Amniotic stem cell (primary cell): ENCODE data around the gene OLA1.
A peak's percentile ranks its signal among the peaks of the same experiment; 100 is the strongest.

Source experiments
- DNase-seq: peaks from one replicate; lab custom pipeline; 2025; lab: John Stamatoyannopoulos, UW

The OLA1 gene

GRCh38 chr2:174177316-174177890 lies 70.9 kb downstream of the OLA1 start:
- no peak for DNase-seq

DNA sequence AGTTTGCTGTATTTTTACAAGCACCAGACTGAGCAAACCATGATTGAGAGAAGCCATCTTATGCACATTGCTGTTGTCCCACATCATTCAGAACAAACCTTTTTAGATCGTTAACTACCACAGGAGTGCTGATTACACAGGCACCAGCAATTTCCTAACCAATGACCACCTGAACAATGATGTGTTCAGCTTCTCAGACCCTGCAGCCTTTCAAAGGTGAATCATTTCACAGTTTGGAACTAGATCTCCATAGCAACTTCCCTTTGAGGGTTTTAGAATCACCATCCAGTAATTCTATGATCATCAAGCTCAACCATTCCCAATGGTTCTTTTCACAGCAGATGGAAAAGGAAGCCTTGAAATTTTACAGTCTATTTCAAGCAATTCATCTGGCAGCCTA lies 71.4 kb downstream of the OLA1 start:
- DNase-seq = no peak

GRCh38 chr2:174174741-174175140 lies 73.6 kb downstream of the OLA1 start:
- no peak for DNase-seq

DNA sequence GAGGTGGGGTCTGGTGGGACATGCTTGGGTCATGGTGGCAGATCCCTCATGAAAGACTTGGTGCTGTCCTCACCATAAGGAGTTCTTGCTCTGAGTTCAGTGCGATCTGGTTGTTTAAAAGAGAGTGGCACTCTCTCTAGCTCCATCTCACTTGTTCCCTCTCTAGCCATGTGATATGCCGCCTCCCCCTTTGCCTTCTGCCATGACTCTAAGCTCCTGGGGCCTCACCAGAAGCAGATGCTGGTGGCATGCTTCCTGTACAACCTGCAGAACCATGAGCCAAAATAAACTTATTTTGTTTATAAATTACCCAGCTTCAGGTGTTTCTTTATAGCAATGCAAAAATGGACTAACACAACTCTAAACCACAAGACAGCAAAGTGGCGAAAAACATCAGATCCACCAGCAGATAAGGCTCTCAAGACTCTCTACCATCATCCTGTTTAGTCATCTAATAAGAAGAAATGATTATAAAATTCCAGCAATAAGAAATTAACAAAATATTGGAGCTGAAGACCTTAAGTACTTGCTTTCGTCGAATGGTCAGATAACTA lies 75.5 kb downstream of the OLA1 start:
- DNase-seq = no peak

GRCh38 chr2:174171686-174172445 lies 76.5 kb downstream of the OLA1 start:
- no peak for DNase-seq

- DNase-seq = no peak
Measured at GRCh38 chr2:174169372-174169771, 79.0 kb downstream of the OLA1 start.

- no peak for DNase-seq
Measured at GRCh38 chr2:174166261-174166660, 82.1 kb downstream of the OLA1 start.

- no peak for DNase-seq
Measured at GRCh38 chr2:174161490-174161889, 86.8 kb downstream of the OLA1 start.

- no peak for DNase-seq
Measured at GRCh38 chr2:174158003-174158402, 90.3 kb downstream of the OLA1 start.

DNA sequence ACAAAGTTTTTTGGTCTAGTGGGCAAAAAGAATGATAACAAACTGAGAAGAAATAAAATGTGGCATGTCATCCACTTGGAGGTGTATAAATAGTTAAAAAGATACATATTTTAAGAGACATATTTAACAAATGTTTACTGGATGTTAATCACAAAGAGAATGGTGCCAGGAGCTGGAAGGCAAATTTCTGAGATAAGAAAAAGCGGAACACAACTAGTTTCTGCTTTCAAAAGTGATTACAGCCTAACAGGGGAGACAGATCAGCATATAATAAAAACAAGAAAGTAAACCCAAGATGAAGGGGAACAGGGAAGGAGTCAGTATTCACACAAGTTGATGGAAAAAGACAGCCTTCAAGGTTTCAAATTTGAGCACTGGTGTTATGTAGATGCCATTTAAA lies 91.3 kb downstream of the OLA1 start:
- DNase-seq = no peak

DNA sequence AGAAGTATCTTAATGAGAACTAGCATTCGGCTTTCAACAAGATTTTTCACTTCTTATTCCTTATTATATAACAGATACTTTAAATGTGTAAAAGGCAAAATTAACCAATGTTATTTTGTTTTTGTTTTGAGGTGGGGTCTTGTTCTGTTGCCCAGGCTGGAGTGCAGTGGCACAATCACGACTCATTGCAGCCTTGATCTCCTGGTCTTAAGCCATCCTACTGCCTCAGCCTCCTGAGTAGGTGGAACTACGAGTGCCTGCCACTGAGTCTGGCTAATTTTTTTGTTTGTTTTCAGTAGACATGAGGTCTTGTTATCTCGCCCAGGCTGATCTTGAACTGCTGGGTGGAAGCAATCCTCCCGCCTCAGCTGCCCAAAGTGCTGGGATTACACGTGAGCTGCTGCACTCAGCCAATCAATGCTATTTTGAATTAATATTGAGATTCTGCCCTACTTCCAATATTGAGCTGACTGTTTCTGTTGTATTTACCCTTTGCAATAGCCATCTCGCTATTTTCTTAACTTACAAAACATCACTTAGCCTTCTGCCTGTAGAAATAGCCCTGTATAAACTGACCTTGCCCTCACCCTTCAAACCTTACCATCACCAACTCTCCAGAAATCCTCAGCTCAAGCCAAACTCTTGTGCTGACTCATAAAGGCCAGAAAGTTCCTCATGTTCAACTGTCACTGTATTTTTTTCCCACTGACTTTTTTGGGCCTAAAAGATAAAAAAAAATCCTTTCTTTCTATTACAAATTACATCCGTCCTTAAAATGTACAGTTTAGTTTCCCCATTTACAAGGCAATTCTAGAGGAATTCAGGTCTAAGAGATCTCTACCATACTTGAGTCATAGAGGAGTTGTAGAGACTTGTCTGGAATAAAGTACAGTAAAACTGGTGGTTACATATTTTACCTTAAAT lies 94.3 kb downstream of the OLA1 start:
- peak; percentile 24 for DNase-seq

DNA sequence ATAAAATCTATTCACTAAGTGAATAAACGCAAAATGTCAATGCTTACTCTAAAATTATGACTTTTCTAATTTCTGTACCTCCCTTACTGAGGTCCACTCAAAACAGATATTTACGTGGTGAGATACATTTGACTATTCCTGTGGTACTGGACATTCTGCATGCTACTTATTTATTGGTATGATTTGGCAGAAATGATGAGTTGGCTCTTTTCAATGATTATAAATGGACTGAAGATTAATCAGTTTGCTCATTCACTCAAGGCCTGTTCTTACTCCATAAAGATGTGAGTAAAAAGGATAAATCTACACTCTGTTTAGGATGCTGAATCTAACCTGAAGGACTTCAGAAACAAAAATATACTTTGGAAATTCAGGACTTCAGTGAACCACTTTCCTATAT lies 98.8 kb downstream of the OLA1 start:
- DNase-seq = no peak

DNA sequence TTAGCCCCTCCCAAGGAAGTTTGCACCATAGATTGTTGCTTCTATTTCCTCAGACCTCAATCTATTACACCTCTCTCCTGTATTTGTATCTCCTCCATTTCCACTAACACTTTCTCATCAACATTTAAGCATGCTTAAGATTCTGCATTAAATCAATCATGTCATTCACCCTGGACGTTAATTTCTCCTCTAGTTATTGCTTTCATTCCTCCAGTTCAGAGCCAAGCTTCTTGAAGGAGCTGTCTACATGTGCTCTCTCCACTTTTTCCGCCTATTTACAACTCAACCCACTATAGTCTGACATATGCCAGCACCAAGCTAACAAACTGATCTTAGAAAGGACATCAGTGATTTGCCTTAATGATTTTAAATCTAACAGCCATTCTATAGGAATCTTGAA lies 99.5 kb downstream of the OLA1 start:
- DNase-seq = no peak

DNA sequence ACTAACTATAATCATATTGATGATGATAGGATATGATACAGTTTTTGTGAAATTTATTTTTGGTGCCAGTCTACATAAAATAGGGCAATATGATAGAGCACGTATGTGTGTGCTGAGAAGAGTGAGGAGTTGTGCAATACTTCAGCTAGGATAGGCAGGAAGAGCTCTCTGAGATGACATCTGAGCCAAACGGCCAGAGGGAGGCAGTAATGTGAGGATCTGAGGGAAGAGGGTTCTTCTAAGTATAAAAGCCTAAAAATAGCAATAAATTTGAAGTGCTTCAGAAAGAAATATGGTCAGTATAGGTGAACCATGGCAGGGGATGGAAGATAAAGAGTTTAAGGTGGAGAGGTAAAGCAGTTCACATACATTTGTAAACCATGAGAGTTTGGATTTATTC lies 102.5 kb downstream of the OLA1 start:
- no peak for DNase-seq

DNA sequence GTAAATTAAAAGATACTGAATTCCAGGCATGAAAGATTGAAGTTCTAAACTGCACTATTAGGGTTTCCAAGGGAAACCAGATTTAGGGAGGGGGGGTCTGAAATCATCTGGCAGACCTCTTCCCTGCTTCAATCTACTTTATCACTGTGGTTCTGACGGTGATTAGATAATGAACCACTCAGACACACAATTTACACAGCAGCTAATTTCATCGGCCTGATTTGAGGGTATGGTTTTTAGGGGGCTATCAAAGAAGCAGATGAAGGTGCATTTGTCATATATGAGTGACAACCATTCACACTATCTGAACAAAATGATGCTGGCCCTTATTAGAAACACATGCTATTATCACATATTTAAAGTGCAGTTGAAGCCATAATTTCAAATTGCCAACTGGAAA lies 106.0 kb downstream of the OLA1 start:
- DNase-seq = no peak

DNA sequence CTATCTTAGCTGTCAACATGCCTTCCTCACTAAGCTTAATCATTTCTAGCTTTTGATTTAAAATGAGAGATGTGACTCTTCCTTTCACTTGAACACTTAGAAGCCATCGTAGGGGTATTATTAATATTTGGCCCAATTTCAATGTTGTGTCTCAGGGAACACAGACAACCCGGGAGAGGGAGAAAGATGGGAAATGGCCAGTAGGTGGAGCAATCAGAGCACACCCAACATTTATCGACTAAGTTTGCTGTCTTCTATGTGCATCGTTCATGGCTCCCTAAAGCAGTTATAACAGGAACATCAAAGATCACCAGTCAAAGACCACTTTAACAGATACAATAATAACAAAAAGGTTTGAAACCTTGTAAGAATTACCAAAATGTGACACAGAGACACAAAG lies 110.2 kb downstream of the OLA1 start:
- no peak for DNase-seq

DNA sequence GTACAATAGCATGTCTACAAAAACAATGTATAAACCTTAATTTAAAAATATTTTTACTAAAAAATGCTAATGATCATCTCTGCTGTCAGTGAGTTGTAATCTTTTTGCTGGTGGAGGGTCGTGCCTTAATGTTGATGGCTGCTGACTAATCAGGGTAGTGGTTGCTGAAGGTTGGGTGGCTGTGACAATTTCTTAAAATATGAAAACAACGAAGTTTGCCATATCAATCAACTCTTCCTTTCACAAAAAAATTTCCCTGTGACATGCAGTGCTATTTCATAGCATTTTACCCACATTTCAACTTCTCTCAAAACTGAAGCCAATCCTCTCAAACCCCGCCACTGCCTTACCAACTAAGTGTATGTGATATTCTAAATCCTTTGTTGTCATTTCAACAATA lies 112.4 kb downstream of the OLA1 start:
- no peak for DNase-seq

DNA sequence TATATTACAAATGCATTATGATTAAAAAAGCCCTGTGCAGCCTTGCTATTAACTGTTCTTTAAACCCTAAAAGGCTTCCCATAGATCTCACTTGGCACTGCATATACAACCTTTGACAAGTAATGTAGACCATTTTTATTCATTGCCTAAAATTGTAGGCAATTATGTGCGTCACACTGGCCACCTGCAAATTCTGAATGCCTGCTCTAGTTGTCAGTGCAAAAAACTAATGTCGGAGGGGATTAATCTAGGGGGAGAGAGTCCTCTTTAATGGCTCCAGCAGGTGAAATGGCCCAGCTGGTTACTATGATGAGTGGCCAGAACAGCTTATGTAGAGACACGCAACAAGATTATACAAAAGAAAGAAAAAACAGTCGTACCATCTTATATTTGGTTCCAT lies 123.2 kb downstream of the OLA1 start:
- DNase-seq = no peak

DNA sequence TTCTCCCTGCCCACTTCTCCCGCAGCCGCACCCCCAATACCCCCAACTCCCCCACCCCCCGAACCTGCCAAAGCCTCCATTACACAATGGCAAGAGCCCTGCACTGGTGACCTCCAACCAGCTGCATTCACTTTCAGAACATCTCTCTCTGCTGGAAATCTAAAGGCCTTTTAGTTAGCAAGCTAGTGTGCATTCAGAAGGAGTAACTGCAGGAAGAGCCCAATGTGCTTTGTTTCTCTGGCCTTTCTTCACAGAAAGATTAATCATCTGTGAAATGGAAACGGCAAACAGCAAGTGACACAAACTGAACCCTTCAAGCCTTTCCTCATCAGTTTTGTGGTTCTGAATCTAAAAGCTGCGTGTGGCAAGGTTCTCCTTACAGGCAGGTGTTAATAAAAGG lies 124.2 kb downstream of the OLA1 start:
- no peak for DNase-seq

DNA sequence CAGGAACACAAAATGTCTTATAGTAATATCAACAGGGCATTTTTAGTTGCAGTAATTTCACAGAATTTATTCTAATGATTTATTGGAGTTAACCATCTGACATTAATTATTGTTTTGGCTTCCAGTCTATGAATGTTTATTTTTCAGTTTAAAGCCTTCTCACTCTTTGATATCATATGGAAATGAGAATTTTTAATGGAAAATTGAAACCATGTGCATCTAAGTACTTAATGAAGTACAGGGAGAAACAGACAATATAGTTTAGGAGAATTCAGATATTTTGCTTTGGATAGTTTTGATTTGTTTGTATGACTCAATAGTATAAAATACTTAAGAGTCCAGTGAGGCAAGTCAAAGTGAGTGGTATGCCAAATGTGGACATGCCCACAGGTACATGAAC lies 126.1 kb downstream of the OLA1 start:
- DNase-seq = no peak

GRCh38 chr2:174121612-174122011 lies 126.7 kb downstream of the OLA1 start:
- no peak for DNase-seq

DNA sequence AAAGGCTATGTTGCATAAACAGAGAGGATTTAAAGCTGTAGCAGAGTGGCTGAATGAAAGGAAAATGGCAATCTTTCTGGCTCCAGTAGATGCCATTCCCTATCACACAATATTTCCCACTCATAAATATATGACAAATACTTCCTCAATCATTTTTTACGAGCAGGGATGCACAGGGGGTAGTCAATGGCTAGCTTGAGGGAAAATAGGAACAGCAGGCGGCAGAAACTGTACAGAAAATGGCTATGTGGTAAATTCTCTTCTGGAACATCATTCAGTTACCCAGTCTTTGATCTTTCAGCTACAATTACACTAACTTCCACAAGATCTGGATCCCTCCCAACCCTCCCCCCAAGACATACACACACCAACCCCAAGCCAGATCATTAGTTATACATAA lies 127.2 kb downstream of the OLA1 start:
- no peak for DNase-seq

GRCh38 chr2:174120346-174120745 lies 128.0 kb downstream of the OLA1 start:
- DNase-seq = no peak
